Effector memory CD8-positive, alpha-beta T cell (primary cell): ENCODE data around the gene EIF1B.

Source experiments
- ATAC-seq: fragments of 150-1000 bp; cut with Tn5 transposase; replicated peaks from 2 replicates; pipeline ENCODE4 v1.10.0; 2021; ENCODE audit warnings: mild to moderate bottlenecking, moderate library complexity
- DNase-seq, 3 experiments: peaks; one replicate each; pipeline ENCODE4 v3.0.0; 2021
- H3K27ac Mint-ChIP-seq, 2 donors: one replicate each; pipeline ENCODE4 v1.8.0; 2022; ENCODE audit warnings: mild to moderate bottlenecking in 2 of 2, mixed read lengths in 2 of 2, moderate library complexity in 2 of 2
- H3K27me3 Mint-ChIP-seq, 2 donors: one replicate each; pipeline ENCODE4 v1.8.0; 2022; ENCODE audit warnings: mixed read lengths in 2 of 2
- H3K36me3 Mint-ChIP-seq: one replicate; pipeline ENCODE4 v1.8.0; 2022; ENCODE audit warnings: mild to moderate bottlenecking, moderate library complexity, mixed read lengths; ENCODE audit not compliant: insufficient read depth
- H3K4me1 Mint-ChIP-seq, 2 donors: one replicate each; pipeline ENCODE4 v1.8.0; 2022; ENCODE audit warnings: low read depth in 2 of 2, mixed read lengths in 2 of 2
- H3K4me3 Mint-ChIP-seq, 2 donors: one replicate each; pipeline ENCODE4 v1.8.0; 2022; ENCODE audit warnings: mild to moderate bottlenecking in 2 of 2, mixed read lengths in 2 of 2, moderate library complexity in 2 of 2
- H3K9me3 Mint-ChIP-seq, 2 donors: one replicate each; pipeline ENCODE4 v1.8.0; 2022; ENCODE audit warnings: mixed read lengths in 2 of 2

The EIF1B gene

GRCh38 chr3:40313975-40314860 lies 4.7 kb downstream of the EIF1B start:
- DNase-seq (no peak), ATAC-seq (no peak)
- Mint-ChIP-seq H3K27me3 (no peaks in the 10 kb centered on the region), H3K27ac (peak overlapping the region in 1 of 2 donors; percentile 65), H3K36me3 (peaks cover 39% of the 10 kb centered on the region), H3K4me3 (no peak overlapping the region), H3K9me3 (no peaks in the 10 kb centered on the region), H3K4me1 (peaks cover 2 to 14% of the 10 kb centered on the region in 2 donors)

DNA sequence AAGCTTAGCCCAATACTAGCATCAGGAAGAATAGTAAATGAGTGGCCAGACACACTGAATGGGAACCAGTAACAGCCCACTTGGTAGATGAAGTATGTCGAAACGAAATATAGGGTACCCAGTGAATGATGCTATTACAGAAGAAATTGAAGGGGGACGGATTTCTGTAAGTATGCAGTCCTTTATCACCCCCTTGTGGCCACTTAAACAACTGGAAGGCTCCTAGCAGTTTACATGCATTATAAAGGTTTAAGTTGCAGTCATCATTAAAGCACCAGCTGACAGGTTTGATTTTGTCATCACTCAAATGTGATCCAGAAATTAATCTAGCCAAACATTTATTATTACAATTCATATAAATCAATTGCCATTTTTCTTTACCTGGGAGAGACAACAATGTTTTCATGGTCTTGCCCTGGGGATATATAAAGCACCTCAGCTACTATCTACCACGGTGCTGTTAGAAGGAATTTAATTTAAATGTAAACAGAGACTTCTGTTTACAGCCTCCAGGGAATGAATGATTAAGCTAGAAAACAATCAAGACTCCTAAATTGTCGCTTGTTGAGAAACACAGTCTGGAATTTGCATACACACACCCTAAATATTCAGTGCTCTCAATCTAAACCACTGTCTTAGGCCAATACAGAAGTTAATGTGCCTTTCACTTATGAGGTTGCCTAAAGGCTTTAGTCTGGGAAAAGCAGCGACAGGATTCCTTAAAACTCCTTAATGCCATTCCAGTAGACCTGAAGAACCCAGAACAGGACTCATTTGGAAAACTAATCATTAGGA lies 7.8 kb downstream of the EIF1B start:
- Mint-ChIP-seq H3K4me3 (no peak overlapping the region), H3K9me3 (no peaks in the 10 kb centered on the region), H3K27ac (no peak overlapping the region), H3K36me3 (peaks cover 12% of the 10 kb centered on the region), H3K27me3 (no peaks in the 10 kb centered on the region), H3K4me1 (no peaks in the 10 kb centered on the region)
- ATAC-seq (peak; percentile 95), DNase-seq (peak; percentile 44 to 50 (median 46))

GRCh38 chr3:40321818-40322217 lies 12.3 kb downstream of the EIF1B start:
- H3K4me1 Mint-ChIP-seq = no peaks in the 10 kb centered on the region
- H3K27ac Mint-ChIP-seq = no peak overlapping the region
- ATAC-seq (no peak), DNase-seq (no peak)
- H3K36me3 Mint-ChIP-seq = peaks cover under 1% of the 10 kb centered on the region
- H3K4me3 Mint-ChIP-seq = no peak overlapping the region
- H3K27me3 Mint-ChIP-seq = peaks cover 6 to 17% of the 10 kb centered on the region in 2 donors
- H3K9me3 Mint-ChIP-seq = no peaks in the 10 kb centered on the region

- peaks cover 6 to 17% of the 10 kb centered on the region in 2 donors for H3K27me3 Mint-ChIP-seq
- no peak for ATAC-seq
Measured at GRCh38 chr3:40323946-40324345, 14.4 kb downstream of the EIF1B start.

DNA sequence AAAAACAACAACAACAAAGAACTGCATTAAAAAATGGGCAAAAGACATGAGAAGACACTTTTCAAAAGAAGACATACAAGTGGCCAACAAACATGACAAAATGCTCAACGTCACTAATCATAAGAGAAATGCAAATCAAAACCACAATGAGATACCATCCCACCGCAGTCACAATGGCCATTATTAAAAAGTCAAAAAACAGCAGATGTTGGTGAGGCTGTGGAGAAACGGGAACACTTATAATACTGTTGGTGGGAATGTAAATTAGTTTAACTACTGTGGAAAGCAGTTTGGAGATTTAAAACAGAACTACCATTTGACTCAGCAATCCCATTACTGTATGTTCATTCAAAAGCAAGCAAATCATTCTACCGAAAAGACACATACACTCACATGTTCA lies 15.1 kb downstream of the EIF1B start:
- DNase-seq (no peak), ATAC-seq (no peak)
- peaks cover 4% of the 10 kb centered on the region for H3K36me3 Mint-ChIP-seq
- H3K4me3 Mint-ChIP-seq = no peak overlapping the region
- peaks cover 0 to 4% of the 10 kb centered on the region in 2 donors for H3K4me1 Mint-ChIP-seq
- peaks cover 6 to 17% of the 10 kb centered on the region in 2 donors for H3K27me3 Mint-ChIP-seq
- H3K9me3 Mint-ChIP-seq = no peaks in the 10 kb centered on the region
- H3K27ac Mint-ChIP-seq = no peak overlapping the region

More at GRCh38 chr3:40323946-40324345, 14.4 kb downstream of the EIF1B start:
- H3K9me3 Mint-ChIP-seq = no peaks in the 10 kb centered on the region
- H3K36me3 Mint-ChIP-seq = peaks cover 4% of the 10 kb centered on the region
- H3K4me3 Mint-ChIP-seq = no peak overlapping the region
- H3K27ac Mint-ChIP-seq = no peak overlapping the region
- no peak for DNase-seq
- peaks cover 0 to 4% of the 10 kb centered on the region in 2 donors for H3K4me1 Mint-ChIP-seq

GRCh38 chr3:40325465-40325864 lies 16.0 kb downstream of the EIF1B start:
- Mint-ChIP-seq H3K36me3 (peaks cover 4% of the 10 kb centered on the region), H3K27ac (no peak overlapping the region)
- ATAC-seq = no peak

GRCh38 chr3:40328374-40328773 lies 18.9 kb downstream of the EIF1B start:
- Mint-ChIP-seq H3K27me3 (peaks cover 0 to 9% of the 10 kb centered on the region in 2 donors), H3K36me3 (peaks cover 4% of the 10 kb centered on the region), H3K27ac (no peak overlapping the region), H3K9me3 (no peaks in the 10 kb centered on the region), H3K4me1 (peaks cover 0 to 4% of the 10 kb centered on the region in 2 donors), H3K4me3 (no peak overlapping the region)
- no peak for ATAC-seq
- DNase-seq = no peak

More at GRCh38 chr3:40325465-40325864, 16.0 kb downstream of the EIF1B start:
- H3K9me3 Mint-ChIP-seq = no peaks in the 10 kb centered on the region
- H3K27me3 Mint-ChIP-seq = peaks cover 6 to 17% of the 10 kb centered on the region in 2 donors
- H3K4me1 Mint-ChIP-seq = peaks cover 0 to 4% of the 10 kb centered on the region in 2 donors
- H3K4me3 Mint-ChIP-seq = no peak overlapping the region
- DNase-seq = no peak

- peaks cover 0 to 2% of the 10 kb centered on the region in 2 donors for H3K27me3 Mint-ChIP-seq
- H3K4me1 Mint-ChIP-seq = peaks cover 0 to 4% of the 10 kb centered on the region in 2 donors
- ATAC-seq (no peak), DNase-seq (no peak)
- no peak overlapping the region for H3K4me3 Mint-ChIP-seq
- H3K9me3 Mint-ChIP-seq = no peaks in the 10 kb centered on the region
- H3K36me3 Mint-ChIP-seq = peaks cover 4% of the 10 kb centered on the region
- no peak overlapping the region for H3K27ac Mint-ChIP-seq
Measured at GRCh38 chr3:40329071-40329470, 19.6 kb downstream of the EIF1B start.

- ATAC-seq (no peak), DNase-seq (no peak)
- H3K4me1 Mint-ChIP-seq = peaks cover 0 to 2% of the 10 kb centered on the region in 2 donors
- no peaks in the 10 kb centered on the region for H3K27me3 Mint-ChIP-seq
- no peak overlapping the region for H3K27ac Mint-ChIP-seq
- no peaks in the 10 kb centered on the region for H3K9me3 Mint-ChIP-seq
- no peaks in the 10 kb centered on the region for H3K36me3 Mint-ChIP-seq
- H3K4me3 Mint-ChIP-seq = no peak overlapping the region
Measured at GRCh38 chr3:40332684-40333083, 23.2 kb downstream of the EIF1B start.

GRCh38 chr3:40333416-40333815 lies 23.9 kb downstream of the EIF1B start:
- Mint-ChIP-seq H3K36me3 (no peaks in the 10 kb centered on the region), H3K9me3 (no peaks in the 10 kb centered on the region), H3K27me3 (no peaks in the 10 kb centered on the region), H3K27ac (no peak overlapping the region), H3K4me3 (no peak overlapping the region), H3K4me1 (peaks cover 0 to 2% of the 10 kb centered on the region in 2 donors)
- DNase-seq = no peak
- no peak for ATAC-seq

GRCh38 chr3:40333852-40334251 lies 24.3 kb downstream of the EIF1B start:
- no peak overlapping the region for H3K27ac Mint-ChIP-seq
- H3K27me3 Mint-ChIP-seq = no peaks in the 10 kb centered on the region
- H3K9me3 Mint-ChIP-seq = no peaks in the 10 kb centered on the region
- no peak overlapping the region for H3K4me3 Mint-ChIP-seq
- no peak for ATAC-seq
- no peak for DNase-seq
- H3K36me3 Mint-ChIP-seq = no peaks in the 10 kb centered on the region
- H3K4me1 Mint-ChIP-seq = peaks cover 0 to 2% of the 10 kb centered on the region in 2 donors

DNA sequence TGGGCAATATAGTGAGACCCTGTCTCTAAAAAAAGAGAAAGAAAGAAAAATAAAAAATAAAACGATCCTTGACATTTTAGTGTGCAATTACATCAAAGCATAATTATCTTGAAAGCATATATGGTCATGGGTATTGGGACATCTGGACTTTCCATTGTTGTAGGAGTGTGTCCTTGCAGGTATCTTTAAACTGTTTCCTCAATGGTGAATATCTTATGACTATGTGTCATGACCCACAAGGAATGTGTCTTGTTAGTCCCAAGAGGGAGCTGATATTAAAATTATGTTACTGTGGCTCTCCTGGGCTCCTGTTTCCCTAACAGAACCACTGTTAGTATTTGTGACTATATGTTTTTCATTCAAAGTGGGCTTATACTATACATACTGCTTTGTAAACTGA lies 26.6 kb downstream of the EIF1B start:
- Mint-ChIP-seq H3K27ac (no peak overlapping the region), H3K9me3 (no peaks in the 10 kb centered on the region), H3K4me3 (no peak overlapping the region), H3K27me3 (no peaks in the 10 kb centered on the region), H3K4me1 (peaks cover 0 to 2% of the 10 kb centered on the region in 2 donors), H3K36me3 (no peaks in the 10 kb centered on the region)
- ATAC-seq (no peak), DNase-seq (no peak)

DNA sequence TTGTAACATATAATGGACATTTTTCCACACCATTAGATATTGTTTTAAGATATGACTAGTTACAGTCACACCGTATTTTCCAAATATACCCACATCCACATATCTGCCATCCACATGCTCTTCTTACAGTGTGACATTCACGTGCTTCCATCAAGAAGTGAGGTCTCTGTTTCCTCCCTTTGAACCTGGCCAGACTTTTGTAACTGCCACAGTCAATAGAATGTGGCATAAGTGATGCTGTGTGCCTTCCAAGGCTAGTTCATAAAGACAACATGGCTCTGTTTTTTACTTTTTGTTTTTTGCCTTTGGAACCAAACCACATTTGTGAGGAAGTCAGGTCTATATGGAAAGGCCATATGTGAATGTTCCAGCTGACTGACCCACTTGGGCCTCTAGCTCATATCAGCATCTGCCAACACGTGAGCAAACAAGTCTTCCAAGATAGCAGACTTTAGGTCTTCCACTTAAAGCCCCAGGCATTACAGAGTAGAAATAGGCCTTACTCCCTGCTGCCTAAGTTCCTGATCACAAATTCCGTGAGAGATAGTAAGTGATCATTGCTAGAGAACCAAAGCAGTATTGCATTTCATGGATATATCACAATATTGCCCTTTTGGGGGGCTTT lies 27.1 kb downstream of the EIF1B start:
- peaks cover 0 to 2% of the 10 kb centered on the region in 2 donors for H3K4me1 Mint-ChIP-seq
- H3K27ac Mint-ChIP-seq = no peak overlapping the region
- H3K27me3 Mint-ChIP-seq = no peaks in the 10 kb centered on the region
- no peaks in the 10 kb centered on the region for H3K36me3 Mint-ChIP-seq
- no peak overlapping the region for H3K4me3 Mint-ChIP-seq
- ATAC-seq (no peak), DNase-seq (no peak)
- H3K9me3 Mint-ChIP-seq = no peaks in the 10 kb centered on the region
